ENCODE measurements around the gene C2orf15. TPM values are rescaled to one million over a fixed set of nuclear protein-coding genes. Genes with fewer than 3 reads are reported as not detected.

The C2orf15 gene
- total and polyA plus RNA-seq, 2 of the 8 experiments (the other 6 are each of a cell fraction or from before 2014, with no cell fraction given): 3.6 to 6.5 TPM

- Histone ChIP-seq H4K20me1 (replicated peaks in 1 of 2; ENCODE audit: control insufficient read depth in 1 of 2, insufficient read depth in 2 of 2, low read length in 2 of 2) (peaks cover 0 to 1% of the 10 kb centered on the region in 2 experiments), H2BK5ac (ENCODE audit: low read depth, low read length) (no peak overlapping the region), H3K4ac (replicated peaks; ENCODE audit: insufficient read length, low read depth, low read length) (no peak overlapping the region), H3K14ac (ENCODE audit: insufficient read length) (no peak overlapping the region), H3K27ac (ENCODE audit: low read depth, low read length) (no peak overlapping the region), H3K79me2 (ENCODE audit: control insufficient read depth in 1 of 2, insufficient read depth in 2 of 2, low read length in 2 of 2) (peaks cover 0 to 36% of the 10 kb centered on the region in 2 experiments; a peak in 2 of 4 replicates), H2AFZ (ENCODE audit: low read length) (no peak overlapping the region), H4K5ac (ENCODE audit: insufficient read length, low read depth, low read length) (no peak overlapping the region), H4K8ac (ENCODE audit: extremely low read depth, insufficient read depth, low read length) (no peak overlapping the region), H2BK12ac (ENCODE audit: low read depth, low read length) (no peak overlapping the region), H2BK15ac (ENCODE audit: low read length) (no peak overlapping the region), H3K56ac (replicated peaks; ENCODE audit: insufficient read length, low read depth, low read length) (no peak overlapping the region), H3K4me3 (ENCODE audit: extremely low read depth in 1 of 4, insufficient read depth in 2 of 4, low read depth in 3 of 4, low read length in 4 of 4) (no peak overlapping the region), H2BK20ac (ENCODE audit: low read length) (no peak overlapping the region), H3K27me3 (replicated peaks in 1 of 4; ENCODE audit: control insufficient read depth in 3 of 4, extremely low read depth in 1 of 4, insufficient read depth in 3 of 4, low read length in 3 of 4) (no peaks in the 10 kb centered on the region), H3K9me3 (ENCODE audit: insufficient read depth in 2 of 2, low read depth in 1 of 2, low read length in 1 of 2) (no peaks in the 10 kb centered on the region), H3K4me1 (replicated peaks in 1 of 4; ENCODE audit: control insufficient read depth in 3 of 4, insufficient read depth in 4 of 4, low read length in 3 of 4) (no peaks in the 10 kb centered on the region), H3K9ac (replicated peaks in 1 of 4; ENCODE audit: extremely low read depth in 1 of 4, low read depth in 3 of 4, low read length in 3 of 4) (no peak overlapping the region), H3K18ac (ENCODE audit: extremely low read depth, low read length) (no peak overlapping the region), H3K23ac (ENCODE audit: insufficient read length) (no peak overlapping the region), H3K23me2 (ENCODE audit: low read depth, low read length) (0 out of 2 replicates have a peak, but pooled peaks cover 1% of the 10 kb centered on the region), H3K79me1 (ENCODE audit: low read depth, low read length) (no peaks in the 10 kb centered on the region), H2BK120ac (replicated peaks; ENCODE audit: low read depth, low read length) (no peak overlapping the region), H3K4me2 (ENCODE audit: insufficient read depth in 1 of 2, low read depth in 2 of 2, low read length in 2 of 2) (no peak overlapping the region), H3K36me3 (ENCODE audit: control insufficient read depth in 2 of 4, insufficient read depth in 4 of 4, low read length in 3 of 4) (peaks cover 3 to 39% (median 20%) of the 10 kb centered on the region in 4 experiments; a peak in 7 of 8 replicates), H2AK5ac (ENCODE audit: low read depth, low read length) (no peak overlapping the region), H4K91ac (replicated peaks; ENCODE audit: insufficient read length, low read length) (no peak overlapping the region)
- 80% methylated on average over 1 of the region's 1 CpG; no CpG with 5 or more reads in 1 of the 2 experiments for WGBS, 2 experiments (ENCODE audit: extremely low coverage in 1 of 2, insufficient coverage in 1 of 2, insufficient read length in 1 of 2, insufficient replicate concordance in 2 of 2, low coverage in 1 of 2, low lambda C conversion rate in 2 of 2, missing lambda C conversion rate in 1 of 2)
- TF ChIP-seq, protein P1, sequence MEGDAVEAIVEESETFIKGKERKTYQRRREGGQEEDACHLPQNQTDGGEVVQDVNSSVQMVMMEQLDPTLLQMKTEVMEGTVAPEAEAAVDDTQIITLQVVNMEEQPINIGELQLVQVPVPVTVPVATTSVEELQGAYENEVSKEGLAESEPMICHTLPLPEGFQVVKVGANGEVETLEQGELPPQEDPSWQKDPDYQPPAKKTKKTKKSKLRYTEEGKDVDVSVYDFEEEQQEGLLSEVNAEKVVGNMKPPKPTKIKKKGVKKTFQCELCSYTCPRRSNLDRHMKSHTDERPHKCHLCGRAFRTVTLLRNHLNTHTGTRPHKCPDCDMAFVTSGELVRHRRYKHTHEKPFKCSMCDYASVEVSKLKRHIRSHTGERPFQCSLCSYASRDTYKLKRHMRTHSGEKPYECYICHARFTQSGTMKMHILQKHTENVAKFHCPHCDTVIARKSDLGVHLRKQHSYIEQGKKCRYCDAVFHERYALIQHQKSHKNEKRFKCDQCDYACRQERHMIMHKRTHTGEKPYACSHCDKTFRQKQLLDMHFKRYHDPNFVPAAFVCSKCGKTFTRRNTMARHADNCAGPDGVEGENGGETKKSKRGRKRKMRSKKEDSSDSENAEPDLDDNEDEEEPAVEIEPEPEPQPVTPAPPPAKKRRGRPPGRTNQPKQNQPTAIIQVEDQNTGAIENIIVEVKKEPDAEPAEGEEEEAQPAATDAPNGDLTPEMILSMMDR (IDR thresholded peaks at IDR 0.05; ENCODE audit: control extremely low read depth in 1 of 3, insufficient read depth in 1 of 3, low read depth in 1 of 3, low read length in 3 of 3): peak in 1 of 3 experiments; percentile 28; a peak in 1 of 4 replicates
- TF ChIP-seq JUND (IDR thresholded peaks at IDR 0.05; ENCODE audit: low read length) (no peak), JUN (IDR thresholded peaks at IDR 0.05; ENCODE audit: low read depth, low read length) (no peak), KDM5A (IDR thresholded peaks at IDR 0.05; ENCODE audit: low read length) (no peak), CHD1 (IDR thresholded peaks at IDR 0.05; ENCODE audit: low read depth, low read length) (no peak), RAD21 (IDR thresholded peaks at IDR 0.05 in 1 of 2, conservative IDR thresholded peaks at IDR 0.05 in 1 of 2; ENCODE audit: low read depth in 2 of 2, low read length in 2 of 2) (peak in 1 of 2 experiments; percentile 17; a peak in 2 of 4 replicates)
- no peak for DNase-seq (ENCODE audit: low read depth in 1 of 2, low spot score in 2 of 2)
- ChIA-PET POLR2A (ENCODE audit: partially characterized antibody) (no interaction called here), CTCF (ENCODE audit: partially characterized antibody) (interaction anchor here (0.6 to 1.6 kb wide), 2 partner anchors 10 to 1439 kb away, joined by 3 read pairs; no protein-coding TSS in a partner anchor)
- FAIRE-seq: no peak
These were observed 49.0 kb downstream of the C2orf15 start for GRCh38 chr2:99190548-99190947.

Data from H1 (cell line).